ENCODE measurements around the gene GOLGA1.

Gene GOLGA1

GRCh38 chr9:124882231-124882630, 58.7 kb downstream of the GOLGA1 start:
- whole genome bisulfite sequencing, result 73% methylated on average over 13 of the region's 13 CpGs
- peaks cover 24% of the 10 kb centered on the region for H3K36me3 ChIP-seq (ENCODE audit: insufficient read depth, low read length)

GRCh38 chr9:124881138-124881743, 59.6 kb downstream of the GOLGA1 start:
- Histone ChIP-seq H3K9me3 (ENCODE audit: insufficient read depth, low read depth, low read length) (no peaks in the 10 kb centered on the region), H3K4me3 (ENCODE audit: low read length) (no peak overlapping the region), H3K27me3 (ENCODE audit: insufficient read depth, low read length) (no peaks in the 10 kb centered on the region), H3K9ac (ENCODE audit: low read depth, low read length) (no peak overlapping the region), H3K4me1 (ENCODE audit: insufficient read depth, low read length) (peaks cover 30% of the 10 kb centered on the region), H3K36me3 (ENCODE audit: insufficient read depth, low read length) (peaks cover 32% of the 10 kb centered on the region), H3K27ac (ENCODE audit: low read depth, low read length) (peak overlapping the region; percentile 41; the same call in 1 of the 2 replicates)
- WGBS, result 91% methylated on average over 16 of the region's 16 CpGs

More at GRCh38 chr9:124882231-124882630, 58.7 kb downstream of the GOLGA1 start:
- Histone ChIP-seq H3K9me3 (ENCODE audit: insufficient read depth, low read depth, low read length) (no peaks in the 10 kb centered on the region), H3K4me1 (ENCODE audit: insufficient read depth, low read length) (peaks cover 30% of the 10 kb centered on the region), H3K27me3 (ENCODE audit: insufficient read depth, low read length) (no peaks in the 10 kb centered on the region), H3K9ac (ENCODE audit: low read depth, low read length) (peak overlapping the region; percentile 16; the same call in 1 of the 2 replicates), H3K4me3 (ENCODE audit: low read length) (no peak overlapping the region), H3K27ac (ENCODE audit: low read depth, low read length) (no peak overlapping the region)

GRCh38 chr9:124880501-124880900, 60.4 kb downstream of the GOLGA1 start:
- Histone ChIP-seq H3K9ac (ENCODE audit: low read depth, low read length) (no peak overlapping the region), H3K4me3 (ENCODE audit: low read length) (no peak overlapping the region), H3K27me3 (ENCODE audit: insufficient read depth, low read length) (no peaks in the 10 kb centered on the region), H3K9me3 (ENCODE audit: insufficient read depth, low read depth, low read length) (no peaks in the 10 kb centered on the region), H3K4me1 (ENCODE audit: insufficient read depth, low read length) (peaks cover 30% of the 10 kb centered on the region), H3K36me3 (ENCODE audit: insufficient read depth, low read length) (peaks cover 37% of the 10 kb centered on the region), H3K27ac (ENCODE audit: low read depth, low read length) (peak overlapping the region; percentile 41; the same call in 1 of the 2 replicates)
- WGBS, result 19% methylated on average over 9 of the region's 9 CpGs

- Histone ChIP-seq H3K27me3 (ENCODE audit: insufficient read depth, low read length) (no peaks in the 10 kb centered on the region), H3K36me3 (ENCODE audit: insufficient read depth, low read length) (peaks cover 50% of the 10 kb centered on the region), H3K9ac (ENCODE audit: low read depth, low read length) (no peak overlapping the region), H3K4me3 (ENCODE audit: low read length) (no peak overlapping the region), H3K4me1 (ENCODE audit: insufficient read depth, low read length) (peaks cover 27% of the 10 kb centered on the region), H3K9me3 (ENCODE audit: insufficient read depth, low read depth, low read length) (no peaks in the 10 kb centered on the region), H3K27ac (ENCODE audit: low read depth, low read length) (peak overlapping the region; percentile 31; the same call in 1 of the 2 replicates)
- 87% methylated on average over 10 of the region's 10 CpGs for WGBS
Observed at GRCh38 chr9:124879226-124879625, 61.7 kb downstream of the GOLGA1 start.

GRCh38 chr9:124878518-124878917, 62.4 kb downstream of the GOLGA1 start:
- H3K9me3 ChIP-seq (ENCODE audit: insufficient read depth, low read depth, low read length), result no peaks in the 10 kb centered on the region
- peaks cover 57% of the 10 kb centered on the region for H3K36me3 ChIP-seq (ENCODE audit: insufficient read depth, low read length)
- H3K9ac ChIP-seq (ENCODE audit: low read depth, low read length), result no peak overlapping the region
- H3K27me3 ChIP-seq (ENCODE audit: insufficient read depth, low read length), result no peaks in the 10 kb centered on the region
- peaks cover 27% of the 10 kb centered on the region for H3K4me1 ChIP-seq (ENCODE audit: insufficient read depth, low read length)
- H3K4me3 ChIP-seq (ENCODE audit: low read length), result no peak overlapping the region
- no peak overlapping the region for H3K27ac ChIP-seq (ENCODE audit: low read depth, low read length)
- 90% methylated on average over 6 of the region's 6 CpGs for WGBS

GRCh38 chr9:124878021-124878420, 62.9 kb downstream of the GOLGA1 start:
- Histone ChIP-seq H3K4me1 (ENCODE audit: insufficient read depth, low read length) (peaks cover 27% of the 10 kb centered on the region), H3K9ac (ENCODE audit: low read depth, low read length) (no peak overlapping the region), H3K27me3 (ENCODE audit: insufficient read depth, low read length) (no peaks in the 10 kb centered on the region), H3K27ac (ENCODE audit: low read depth, low read length) (no peak overlapping the region), H3K9me3 (ENCODE audit: insufficient read depth, low read depth, low read length) (no peaks in the 10 kb centered on the region), H3K4me3 (ENCODE audit: low read length) (no peak overlapping the region), H3K36me3 (ENCODE audit: insufficient read depth, low read length) (peaks cover 62% of the 10 kb centered on the region)
- whole genome bisulfite sequencing, result no CpG with 5 or more reads among the region's 1 CpG

GRCh38 chr9:124877021-124877782, 63.7 kb downstream of the GOLGA1 start:
- Histone ChIP-seq H3K9me3 (ENCODE audit: insufficient read depth, low read depth, low read length) (no peaks in the 10 kb centered on the region), H3K4me3 (ENCODE audit: low read length) (no peak overlapping the region), H3K27me3 (ENCODE audit: insufficient read depth, low read length) (no peaks in the 10 kb centered on the region), H3K9ac (ENCODE audit: low read depth, low read length) (no peak overlapping the region), H3K4me1 (ENCODE audit: insufficient read depth, low read length) (peaks cover 24% of the 10 kb centered on the region), H3K27ac (ENCODE audit: low read depth, low read length) (no peak overlapping the region), H3K36me3 (ENCODE audit: insufficient read depth, low read length) (peaks cover 69% of the 10 kb centered on the region)
- 92% methylated on average over 14 of the region's 14 CpGs for WGBS

- no peak overlapping the region for H3K9ac ChIP-seq (ENCODE audit: low read depth, low read length)
- no peak overlapping the region for H3K4me3 ChIP-seq (ENCODE audit: low read length)
- 99% methylated on average over 6 of the region's 6 CpGs for WGBS
- no peaks in the 10 kb centered on the region for H3K27me3 ChIP-seq (ENCODE audit: insufficient read depth, low read length)
- no peak overlapping the region for H3K27ac ChIP-seq (ENCODE audit: low read depth, low read length)
- H3K9me3 ChIP-seq (ENCODE audit: insufficient read depth, low read depth, low read length), result no peaks in the 10 kb centered on the region
- H3K36me3 ChIP-seq (ENCODE audit: insufficient read depth, low read length), result peaks cover 76% of the 10 kb centered on the region
- peaks cover 12% of the 10 kb centered on the region for H3K4me1 ChIP-seq (ENCODE audit: insufficient read depth, low read length)
Observed at GRCh38 chr9:124875501-124875900, 65.4 kb downstream of the GOLGA1 start.

GRCh38 chr9:124873664-124874063, 67.2 kb downstream of the GOLGA1 start:
- H3K36me3 ChIP-seq (ENCODE audit: insufficient read depth, low read length), result peaks cover 69% of the 10 kb centered on the region
- H3K4me1 ChIP-seq (ENCODE audit: insufficient read depth, low read length), result peaks cover 8% of the 10 kb centered on the region
- 89% methylated on average over 14 of the region's 14 CpGs for WGBS
- no peak overlapping the region for H3K4me3 ChIP-seq (ENCODE audit: low read length)
- H3K27ac ChIP-seq (ENCODE audit: low read depth, low read length), result no peak overlapping the region
- H3K27me3 ChIP-seq (ENCODE audit: insufficient read depth, low read length), result no peaks in the 10 kb centered on the region
- H3K9ac ChIP-seq (ENCODE audit: low read depth, low read length), result no peak overlapping the region
- H3K9me3 ChIP-seq (ENCODE audit: insufficient read depth, low read depth, low read length), result no peaks in the 10 kb centered on the region

- peak overlapping the region; percentile 96; the same call in 1 of the 2 replicates for H3K9ac ChIP-seq (ENCODE audit: low read depth, low read length)
- H3K9me3 ChIP-seq (ENCODE audit: insufficient read depth, low read depth, low read length), result no peaks in the 10 kb centered on the region
- no peaks in the 10 kb centered on the region for H3K27me3 ChIP-seq (ENCODE audit: insufficient read depth, low read length)
- peaks cover 15% of the 10 kb centered on the region for H3K4me1 ChIP-seq (ENCODE audit: insufficient read depth, low read length)
- no peak overlapping the region for H3K27ac ChIP-seq (ENCODE audit: low read depth, low read length)
- peaks cover 44% of the 10 kb centered on the region for H3K36me3 ChIP-seq (ENCODE audit: insufficient read depth, low read length)
- 89% methylated on average over 11 of the region's 11 CpGs for WGBS
- peak overlapping the region; percentile 91; the same call in 1 of the 2 replicates for H3K4me3 ChIP-seq (ENCODE audit: low read length)
Observed at GRCh38 chr9:124871156-124871561, 69.7 kb downstream of the GOLGA1 start.

GRCh38 chr9:124870723-124871122, 70.2 kb downstream of the GOLGA1 start:
- WGBS, result 81% methylated on average over 6 of the region's 6 CpGs
- peak overlapping the region; percentile 96 for H3K9ac ChIP-seq (ENCODE audit: low read depth, low read length)
- no peaks in the 10 kb centered on the region for H3K9me3 ChIP-seq (ENCODE audit: insufficient read depth, low read depth, low read length)
- H3K36me3 ChIP-seq (ENCODE audit: insufficient read depth, low read length), result peaks cover 41% of the 10 kb centered on the region
- H3K4me1 ChIP-seq (ENCODE audit: insufficient read depth, low read length), result peaks cover 15% of the 10 kb centered on the region
- peak overlapping the region; percentile 91 for H3K4me3 ChIP-seq (ENCODE audit: low read length)
- no peak overlapping the region; the same call in 1 of the 2 replicates for H3K27ac ChIP-seq (ENCODE audit: low read depth, low read length)
- H3K27me3 ChIP-seq (ENCODE audit: insufficient read depth, low read length), result no peaks in the 10 kb centered on the region
